ENCODE results near the gene SLC1A5. TPM values are rescaled to one million over a fixed set of nuclear protein-coding genes. Genes with fewer than 3 reads are reported as not detected.

Gene SLC1A5
- total RNA-seq, 4 donors from 2014 or later = 13.8 to 78.0 (median 32.4) TPM

DNA sequence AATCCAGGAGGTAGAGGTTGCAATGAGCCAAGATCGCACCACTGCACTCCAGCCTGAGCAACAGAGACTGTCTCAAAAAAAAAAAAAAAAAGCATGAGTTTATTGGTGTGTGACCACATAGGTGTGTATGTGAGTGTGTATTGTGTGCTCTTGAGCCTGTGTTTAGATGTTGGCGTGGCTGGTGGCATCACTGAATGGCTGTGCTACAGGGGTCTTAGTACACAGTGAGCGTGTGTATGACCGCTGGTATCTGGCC lies 2.5 kb downstream of the SLC1A5 start:
- no peak for DNase-seq
- H3K9me3 ChIP-seq = no peaks in the 10 kb centered on the region
- no peak for TF ChIP-seq POLR2A (IDR thresholded peaks at IDR 0.05)
- TF ChIP-seq, protein P1, sequence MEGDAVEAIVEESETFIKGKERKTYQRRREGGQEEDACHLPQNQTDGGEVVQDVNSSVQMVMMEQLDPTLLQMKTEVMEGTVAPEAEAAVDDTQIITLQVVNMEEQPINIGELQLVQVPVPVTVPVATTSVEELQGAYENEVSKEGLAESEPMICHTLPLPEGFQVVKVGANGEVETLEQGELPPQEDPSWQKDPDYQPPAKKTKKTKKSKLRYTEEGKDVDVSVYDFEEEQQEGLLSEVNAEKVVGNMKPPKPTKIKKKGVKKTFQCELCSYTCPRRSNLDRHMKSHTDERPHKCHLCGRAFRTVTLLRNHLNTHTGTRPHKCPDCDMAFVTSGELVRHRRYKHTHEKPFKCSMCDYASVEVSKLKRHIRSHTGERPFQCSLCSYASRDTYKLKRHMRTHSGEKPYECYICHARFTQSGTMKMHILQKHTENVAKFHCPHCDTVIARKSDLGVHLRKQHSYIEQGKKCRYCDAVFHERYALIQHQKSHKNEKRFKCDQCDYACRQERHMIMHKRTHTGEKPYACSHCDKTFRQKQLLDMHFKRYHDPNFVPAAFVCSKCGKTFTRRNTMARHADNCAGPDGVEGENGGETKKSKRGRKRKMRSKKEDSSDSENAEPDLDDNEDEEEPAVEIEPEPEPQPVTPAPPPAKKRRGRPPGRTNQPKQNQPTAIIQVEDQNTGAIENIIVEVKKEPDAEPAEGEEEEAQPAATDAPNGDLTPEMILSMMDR (IDR thresholded peaks at IDR 0.05) = no peak
- peaks cover 0 to 18% of the 10 kb centered on the region in 2 donors for H3K4me1 ChIP-seq
- H3K36me3 ChIP-seq = no peaks in the 10 kb centered on the region
- H3K4me3 ChIP-seq = peak overlapping the region; percentile 65 to 74
- intact Hi-C loops (cut with DNase I; ENCODE audit: low total_unique reads) = loop anchor here (10.0 kb wide), 1 partner anchor 59 kb away; no protein-coding TSS in a partner anchor
- no peaks in the 10 kb centered on the region for H3K27me3 ChIP-seq
- peak overlapping the region; percentile 91 to 92 for H3K27ac ChIP-seq

GRCh38 chr19:46785054-46785979 lies 3.1 kb downstream of the SLC1A5 start:
- Histone ChIP-seq H3K27ac (peak overlapping the region; percentile 91 to 92), H3K9me3 (no peaks in the 10 kb centered on the region), H3K4me1 (peaks cover 0 to 18% of the 10 kb centered on the region in 2 donors), H3K27me3 (no peaks in the 10 kb centered on the region), H3K36me3 (no peaks in the 10 kb centered on the region), H3K4me3 (peak overlapping the region; percentile 20 to 74)
- no peak for DNase-seq
- no peak for TF ChIP-seq POLR2A (IDR thresholded peaks at IDR 0.05)
- TF ChIP-seq, protein P1 (IDR thresholded peaks at IDR 0.05) = no peak
- intact Hi-C loops (cut with DNase I; ENCODE audit: low total_unique reads) = loop anchor here (10.0 kb wide), 1 partner anchor 59 kb away; no protein-coding TSS in a partner anchor

GRCh38 chr19:46784262-46785053 lies 3.9 kb downstream of the SLC1A5 start:
- Histone ChIP-seq H3K4me1 (peaks cover 0 to 18% of the 10 kb centered on the region in 2 donors), H3K27ac (peak overlapping the region; percentile 91 to 92)
- TF ChIP-seq, protein P1 (IDR thresholded peaks at IDR 0.05) = peak in 1 of 4 experiments; percentile 22
- TF ChIP-seq POLR2A (IDR thresholded peaks at IDR 0.05) = no peak

GRCh38 chr19:46783670-46784069 lies 4.7 kb downstream of the SLC1A5 start:
- intact Hi-C loops (cut with DNase I; ENCODE audit: low total_unique reads) = loop anchor here (10.0 kb wide), 1 partner anchor 61 kb away; no protein-coding TSS in a partner anchor

More at GRCh38 chr19:46784262-46785053, 3.9 kb downstream of the SLC1A5 start:
- DNase-seq = peak; percentile 82 to 83
- H3K36me3 ChIP-seq = no peaks in the 10 kb centered on the region
- intact Hi-C loops (cut with DNase I; ENCODE audit: low total_unique reads) = loop anchor here (10.0 kb wide), 1 partner anchor 60 kb away; no protein-coding TSS in a partner anchor
- H3K27me3 ChIP-seq = no peaks in the 10 kb centered on the region
- H3K9me3 ChIP-seq = no peaks in the 10 kb centered on the region
- peak overlapping the region; percentile 16 to 20 for H3K4me3 ChIP-seq

More at GRCh38 chr19:46783670-46784069, 4.7 kb downstream of the SLC1A5 start:
- no peaks in the 10 kb centered on the region for H3K9me3 ChIP-seq
- no peak overlapping the region for H3K4me3 ChIP-seq
- no peaks in the 10 kb centered on the region for H3K27me3 ChIP-seq
- peak overlapping the region; percentile 26 to 92 for H3K27ac ChIP-seq
- DNase-seq = no peak
- peaks cover 0 to 18% of the 10 kb centered on the region in 2 donors for H3K4me1 ChIP-seq
- TF ChIP-seq POLR2A (IDR thresholded peaks at IDR 0.05) = no peak
- TF ChIP-seq, protein P1 (IDR thresholded peaks at IDR 0.05) = no peak
- no peaks in the 10 kb centered on the region for H3K36me3 ChIP-seq

Measured in uterus (tissue), 4 donors.